ENCODE measurements around the gene MAST3.

DNA sequence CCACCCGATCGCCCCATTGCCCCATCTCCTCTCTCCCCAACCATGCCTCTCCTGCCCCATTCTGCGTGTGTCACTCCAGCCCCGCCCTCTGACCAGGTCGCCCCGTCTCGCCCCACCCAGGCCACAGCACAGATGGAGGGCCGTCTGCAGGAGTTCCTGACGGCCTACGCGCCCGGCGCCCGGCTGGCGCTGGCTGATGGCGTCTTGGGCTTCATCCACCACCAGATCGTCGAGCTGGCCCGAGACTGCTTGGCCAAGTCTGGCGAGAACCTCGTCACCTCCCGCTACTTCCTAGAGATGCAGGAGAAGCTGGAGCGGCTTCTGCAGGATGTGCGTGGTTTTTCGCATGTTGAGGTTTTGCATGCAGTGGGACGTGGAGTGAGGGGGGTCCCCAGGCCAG, 26.2 kb downstream of the MAST3 start:
- TF ChIP-seq, protein P1, sequence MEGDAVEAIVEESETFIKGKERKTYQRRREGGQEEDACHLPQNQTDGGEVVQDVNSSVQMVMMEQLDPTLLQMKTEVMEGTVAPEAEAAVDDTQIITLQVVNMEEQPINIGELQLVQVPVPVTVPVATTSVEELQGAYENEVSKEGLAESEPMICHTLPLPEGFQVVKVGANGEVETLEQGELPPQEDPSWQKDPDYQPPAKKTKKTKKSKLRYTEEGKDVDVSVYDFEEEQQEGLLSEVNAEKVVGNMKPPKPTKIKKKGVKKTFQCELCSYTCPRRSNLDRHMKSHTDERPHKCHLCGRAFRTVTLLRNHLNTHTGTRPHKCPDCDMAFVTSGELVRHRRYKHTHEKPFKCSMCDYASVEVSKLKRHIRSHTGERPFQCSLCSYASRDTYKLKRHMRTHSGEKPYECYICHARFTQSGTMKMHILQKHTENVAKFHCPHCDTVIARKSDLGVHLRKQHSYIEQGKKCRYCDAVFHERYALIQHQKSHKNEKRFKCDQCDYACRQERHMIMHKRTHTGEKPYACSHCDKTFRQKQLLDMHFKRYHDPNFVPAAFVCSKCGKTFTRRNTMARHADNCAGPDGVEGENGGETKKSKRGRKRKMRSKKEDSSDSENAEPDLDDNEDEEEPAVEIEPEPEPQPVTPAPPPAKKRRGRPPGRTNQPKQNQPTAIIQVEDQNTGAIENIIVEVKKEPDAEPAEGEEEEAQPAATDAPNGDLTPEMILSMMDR (IDR thresholded peaks at IDR 0.05), result no peak
- no peak for TF ChIP-seq POLR2A (IDR thresholded peaks at IDR 0.05)
